Tibial nerve (tissue), 4 donors: ENCODE results near the gene ZNF19. TPM values are rescaled to one million over a fixed set of nuclear protein-coding genes. Genes with fewer than 3 reads are reported as not detected.

Experiments used
- DNase-seq, 2 donors: peaks; one replicate each; pipeline ENCODE4 v3.0.0-alpha.2; 2019; ENCODE audit warnings: low spot score in 2 of 2
- H3K27ac ChIP-seq, 4 donors: fragments of 200-600 bp; sonication (generic) in 3 of 4; one replicate each; pipeline ENCODE4 v1.5.1; 2017 to 2019; ENCODE audit warnings: mild to moderate bottlenecking in 1 of 4
- H3K27me3 ChIP-seq, 2 donors: fragments of 200-600 bp; sonication (generic) in 1 of 2; one replicate each; pipeline versions ENCODE4 v1.5.1 to v1.6.0; 2017 to 2019
- H3K36me3 ChIP-seq, 3 donors: fragments of 200-600 bp; sonication (generic); one replicate each; pipeline ENCODE4 v1.5.1; 2018 to 2019
- H3K4me1 ChIP-seq, 4 donors: fragments of 200-600 bp; sonication (generic) in 3 of 4; one replicate each; pipeline ENCODE4 v1.5.1; 2017 to 2019
- H3K4me3 ChIP-seq, 4 donors: fragments of 200-600 bp; sonication (generic) in 3 of 4; one replicate each; pipeline ENCODE4 v1.5.1; 2017 to 2019; ENCODE audit warnings: mild to moderate bottlenecking in 1 of 4, moderate library complexity in 1 of 4
- H3K9me3 ChIP-seq, 4 donors: fragments of 200-600 bp; sonication (generic) in 3 of 4; one replicate each; pipeline ENCODE4 v1.5.1; 2017 to 2019
- CTCF ChIP-seq, 5 experiments: fragments of 200-600 bp in 3 of 5; fragments of 450-650 bp in 2 of 5; sonication (generic) in 3 of 5; IDR thresholded peaks; one replicate each; pipeline ENCODE4 v1.5.1; 2016 to 2019; ENCODE audit warnings: antibody characterized with exemption in 5 of 5, mild to moderate bottlenecking in 3 of 5, moderate library complexity in 2 of 5
- EP300 ChIP-seq, 2 donors: sonication (generic); formaldehyde crosslinking; IDR thresholded peaks; one replicate each; pipeline ENCODE4 v1.6.1; 2017; ENCODE audit warnings: antibody characterized with exemption in 2 of 2, mild to moderate bottlenecking in 1 of 2
- POLR2A ChIP-seq, 2 donors: fragments of 450-650 bp; IDR thresholded peaks; one replicate each; pipeline ENCODE4 v1.6.1; 2017; ENCODE audit warnings: antibody characterized with exemption in 2 of 2, mild to moderate bottlenecking in 2 of 2, moderate library complexity in 2 of 2
- WGBS, 2 donors: methylation state at CpG; one replicate each; pipeline ENCODE4 v1.1.5; 2018; 5-methylcytosine and 5-hydroxymethylcytosine counted together
- total RNA-seq, 4 donors: library from RNA; depleted of rRNA; stranded (reverse); fragments of >200 nt; gene quantifications; one replicate each; pipeline ENCODE4 v1.1.0, GENCODE V29; 2016

ZNF19 gene
- total RNA-seq, 4 donors from 2014 or later: 5.7 to 11.1 (median 7.8) TPM

GRCh38 chr16:71479420-71479819, 9.7 kb downstream of the ZNF19 start:
- no peak overlapping the region for H3K27ac ChIP-seq
- H3K36me3 ChIP-seq: peaks cover 0 to 63% (median 13%) of the 10 kb centered on the region in 3 donors
- no peaks in the 10 kb centered on the region for H3K9me3 ChIP-seq
- DNase-seq: no peak
- TF ChIP-seq EP300 (IDR thresholded peaks at IDR 0.05) (no peak), POLR2A (IDR thresholded peaks at IDR 0.05) (no peak)
- H3K4me1 ChIP-seq: peaks cover 0 to 13% (median 2%) of the 10 kb centered on the region in 4 donors
- H3K4me3 ChIP-seq: no peak overlapping the region
- WGBS, 2 donors: 40 to 54% methylated on average over 3 of the region's 3 CpGs
- no peaks in the 10 kb centered on the region for H3K27me3 ChIP-seq

- peaks cover under 1 to 86% (median 13%) of the 10 kb centered on the region in 3 donors for H3K36me3 ChIP-seq
- DNase-seq: no peak
- TF ChIP-seq EP300 (IDR thresholded peaks at IDR 0.05) (no peak), POLR2A (IDR thresholded peaks at IDR 0.05) (no peak)
- H3K9me3 ChIP-seq: no peaks in the 10 kb centered on the region
- H3K27me3 ChIP-seq: no peaks in the 10 kb centered on the region
- H3K4me1 ChIP-seq: peaks cover 0 to 3% (median 0%) of the 10 kb centered on the region in 4 donors
- H3K4me3 ChIP-seq: no peak overlapping the region
- no peak overlapping the region for H3K27ac ChIP-seq
- WGBS, 2 donors: 92 to 93% methylated on average over 4 of the region's 4 CpGs
Measured at GRCh38 chr16:71476457-71477124, 12.5 kb downstream of the ZNF19 start.

DNA sequence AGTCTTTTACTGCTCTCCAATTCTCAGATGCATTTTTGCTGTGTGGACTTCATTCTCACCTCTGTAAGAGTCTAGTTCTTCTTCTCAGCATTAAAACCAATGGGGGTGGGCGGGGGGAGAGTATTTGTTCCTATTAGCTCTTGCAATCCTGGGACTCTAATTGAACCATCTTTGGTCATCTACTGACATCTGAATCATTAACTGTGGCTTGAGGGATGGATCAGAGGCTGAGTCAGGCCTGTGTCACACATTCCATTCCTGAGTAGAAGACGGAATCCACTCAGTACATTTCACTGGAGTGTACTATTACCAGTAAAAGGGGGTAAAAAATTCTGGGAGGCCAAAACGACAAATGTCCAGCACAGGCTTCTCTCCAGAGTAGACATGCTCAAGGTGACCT, 14.3 kb downstream of the ZNF19 start:
- H3K27ac ChIP-seq: no peak overlapping the region
- H3K36me3 ChIP-seq: peaks cover 5 to 91% (median 13%) of the 10 kb centered on the region in 3 donors
- no peaks in the 10 kb centered on the region for H3K27me3 ChIP-seq
- TF ChIP-seq CTCF (IDR thresholded peaks at IDR 0.05) (no peak), EP300 (IDR thresholded peaks at IDR 0.05) (no peak), POLR2A (IDR thresholded peaks at IDR 0.05) (no peak)
- H3K4me1 ChIP-seq: no peaks in the 10 kb centered on the region
- H3K9me3 ChIP-seq: no peaks in the 10 kb centered on the region
- no peak for DNase-seq
- H3K4me3 ChIP-seq: no peak overlapping the region
- 80 to 85% methylated on average over 3 of the region's 3 CpGs for WGBS, 2 donors

DNA sequence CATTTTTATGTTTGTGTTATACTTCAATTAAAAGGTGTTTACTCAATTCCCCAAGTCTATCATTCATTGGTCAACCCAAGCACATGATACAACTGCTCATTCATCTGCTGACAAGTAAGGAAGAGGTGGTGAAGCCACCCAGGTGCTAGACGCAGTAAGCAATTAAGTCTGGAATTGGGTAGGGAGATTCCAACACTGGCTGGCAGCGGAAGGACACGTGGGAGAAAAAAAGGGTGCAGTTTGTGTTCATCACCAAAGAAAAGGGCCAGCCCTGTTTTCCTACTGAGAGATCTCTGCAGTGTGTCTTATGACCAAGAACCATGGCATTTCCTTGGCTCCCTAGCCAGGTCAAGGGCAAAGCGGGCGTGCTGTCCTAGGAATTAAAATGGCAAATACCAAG, 15.2 kb downstream of the ZNF19 start:
- no peak overlapping the region for H3K27ac ChIP-seq
- H3K4me1 ChIP-seq: no peaks in the 10 kb centered on the region
- H3K27me3 ChIP-seq: no peaks in the 10 kb centered on the region
- no peak overlapping the region for H3K4me3 ChIP-seq
- no peak for TF ChIP-seq POLR2A (IDR thresholded peaks at IDR 0.05)
- no peak for TF ChIP-seq CTCF (IDR thresholded peaks at IDR 0.05)
- no peak for TF ChIP-seq EP300 (IDR thresholded peaks at IDR 0.05)
- no peak for DNase-seq
- H3K36me3 ChIP-seq: peaks cover 5 to 98% (median 13%) of the 10 kb centered on the region in 3 donors
- 92 to 93% methylated on average over 5 of the region's 5 CpGs for WGBS, 2 donors
- H3K9me3 ChIP-seq: no peaks in the 10 kb centered on the region

DNA sequence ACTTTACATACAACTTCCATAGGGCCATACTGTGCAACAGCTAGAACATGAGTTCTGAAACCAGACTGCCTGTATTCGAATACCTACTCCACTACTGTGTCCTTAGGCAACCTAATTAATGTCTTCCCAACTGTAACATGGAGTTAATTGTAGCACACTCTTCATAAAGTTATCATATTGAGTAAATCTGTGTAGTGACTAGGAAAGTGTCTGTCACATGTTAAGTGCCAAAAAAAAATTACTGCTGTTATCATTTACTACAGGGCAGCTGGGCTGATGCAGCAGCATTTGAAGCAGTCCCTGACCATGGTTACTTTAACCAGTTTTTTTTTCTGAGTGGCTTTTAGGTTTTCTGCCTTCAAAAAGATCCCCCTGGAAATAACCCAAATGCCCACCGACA, 16.2 kb downstream of the ZNF19 start:
- H3K9me3 ChIP-seq: no peaks in the 10 kb centered on the region
- no peak for DNase-seq
- no peak overlapping the region for H3K4me3 ChIP-seq
- 92 to 95% methylated on average over 2 of the region's 2 CpGs for WGBS, 2 donors
- TF ChIP-seq POLR2A (IDR thresholded peaks at IDR 0.05) (no peak), CTCF (IDR thresholded peaks at IDR 0.05) (no peak), EP300 (IDR thresholded peaks at IDR 0.05) (no peak)
- no peaks in the 10 kb centered on the region for H3K4me1 ChIP-seq
- H3K27me3 ChIP-seq: no peaks in the 10 kb centered on the region
- peaks cover 5 to 89% (median 10%) of the 10 kb centered on the region in 3 donors for H3K36me3 ChIP-seq
- no peak overlapping the region for H3K27ac ChIP-seq

GRCh38 chr16:71472051-71472450, 17.1 kb downstream of the ZNF19 start:
- Histone ChIP-seq H3K9me3 (no peaks in the 10 kb centered on the region), H3K36me3 (peaks cover 5 to 80% (median 9%) of the 10 kb centered on the region in 3 donors), H3K27ac (no peak overlapping the region), H3K27me3 (no peaks in the 10 kb centered on the region), H3K4me1 (no peaks in the 10 kb centered on the region), H3K4me3 (no peak overlapping the region)
- WGBS, 2 donors: 67 to 73% methylated on average over 2 of the region's 2 CpGs
- TF ChIP-seq EP300 (IDR thresholded peaks at IDR 0.05): no peak
- TF ChIP-seq POLR2A (IDR thresholded peaks at IDR 0.05): no peak
- TF ChIP-seq CTCF (IDR thresholded peaks at IDR 0.05): no peak
- no peak for DNase-seq
